Activated CD8-positive, alpha-beta T cell treated with anti-CD3 and anti-CD28 coated beads for 36 hours (primary cell): ENCODE measurements around the gene CATSPERZ. TPM values are rescaled to one million over a fixed set of nuclear protein-coding genes. Genes with fewer than 3 reads are reported as not detected.

Experiments used
- ATAC-seq: fragments of 200-7000 bp; cut with Tn5 transposase; one replicate; pipeline ENCODE4 v1.10.0; 2021; ENCODE audit warnings: mild to moderate bottlenecking, moderate library complexity
- CTCF ChIA-PET: fragments of 350-600 bp; sonication (Branson Sonifier 250); formaldehyde crosslinking; loops from one replicate; lab custom pipeline; 2021; ENCODE audit warnings: antibody characterized with exemption; lab: Charles Lee
- POLR2A ChIA-PET: fragments of 350-600 bp; sonication (Branson Sonifier 250); formaldehyde crosslinking; loops from one replicate; lab custom pipeline; 2021; ENCODE audit warnings: antibody characterized with exemption; lab: Charles Lee
- DNase-seq: peaks from one replicate; pipeline ENCODE4 v3.0.0-alpha.2; 2020
- H3K27ac Mint-ChIP-seq: one replicate; pipeline ENCODE4 v1.8.0; 2021; ENCODE audit warnings: mild to moderate bottlenecking, mixed read lengths
- H3K27me3 Mint-ChIP-seq: one replicate; pipeline ENCODE4 v1.8.0; 2021; ENCODE audit warnings: mixed read lengths
- H3K36me3 Mint-ChIP-seq: one replicate; pipeline ENCODE4 v1.8.0; 2021; ENCODE audit warnings: low read depth, mixed read lengths
- H3K4me1 Mint-ChIP-seq: one replicate; pipeline ENCODE4 v1.8.0; 2021; ENCODE audit warnings: low read depth, mixed read lengths
- H3K4me3 Mint-ChIP-seq: one replicate; pipeline ENCODE4 v1.8.0; 2021; ENCODE audit warnings: mild to moderate bottlenecking, moderate library complexity, mixed read lengths
- H3K9me3 Mint-ChIP-seq: one replicate; pipeline ENCODE4 v1.8.0; 2021; ENCODE audit warnings: mixed read lengths
- intact Hi-C: fragments of 100-400 bp; cut with micrococcal nuclease; formaldehyde crosslinking; loops from one replicate; pipeline ENCODE4 v1.10.0; 2022
- total RNA-seq, 2 experiments: library from RNA; stranded (reverse); gene quantifications; one replicate each; pipeline ENCODE4 v1.2.3, GENCODE V29; 2021
- TF ChIP-seq, protein P1 (sequence below): fragments of 200-600 bp; IDR thresholded peaks from one replicate; pipeline ENCODE4 v1.8.0; 2022; ENCODE audit warnings: antibody characterized with exemption, mild to moderate bottlenecking

The CATSPERZ gene
- total RNA-seq, 2 experiments from 2014 or later: 0.52 TPM; not detected in 1

DNA sequence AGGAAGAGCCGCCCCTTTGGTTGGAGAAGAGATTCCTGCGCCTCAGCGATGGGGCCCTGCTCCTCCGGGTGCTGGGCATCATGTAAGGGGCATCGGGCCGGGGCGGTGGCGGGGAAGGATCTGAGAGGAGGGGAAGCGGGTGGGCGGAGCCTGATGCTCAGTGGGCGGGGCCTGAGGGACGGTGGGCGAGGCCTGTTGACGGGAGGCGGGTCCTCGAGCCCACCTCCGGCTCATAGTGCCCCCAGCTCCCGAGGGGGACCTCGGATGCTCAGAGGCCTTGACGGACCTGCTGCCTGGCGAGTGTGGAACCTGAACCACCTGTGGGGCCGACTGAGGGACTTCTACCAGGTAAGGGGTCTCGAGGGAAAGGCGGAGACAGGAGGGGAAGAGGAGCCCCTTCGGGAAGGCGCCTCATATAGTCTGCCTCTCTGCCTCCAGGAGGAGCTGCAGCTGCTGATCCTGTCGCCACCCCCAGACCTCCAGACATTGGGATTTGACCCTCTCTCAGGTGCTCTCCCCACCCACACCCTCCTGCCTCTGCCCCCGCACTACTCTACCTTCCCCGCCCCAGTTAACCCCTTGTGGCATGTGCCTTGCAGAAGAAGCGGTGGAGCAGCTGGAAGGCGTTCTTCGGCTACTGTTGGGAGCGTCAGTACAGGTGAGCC, 40.6 kb downstream of the CATSPERZ start:
- Mint-ChIP-seq H3K27me3 (no peaks in the 10 kb centered on the region), H3K4me1 (peaks cover 38% of the 10 kb centered on the region), H3K27ac (peak overlapping the region; percentile 92), H3K36me3 (peaks cover 38% of the 10 kb centered on the region), H3K4me3 (peak overlapping the region; percentile 84), H3K9me3 (no peaks in the 10 kb centered on the region)
- ATAC-seq (peak; percentile 71), DNase-seq (peak; percentile 93)
- intact Hi-C loops: no loop called here
- TF ChIP-seq, protein P1, sequence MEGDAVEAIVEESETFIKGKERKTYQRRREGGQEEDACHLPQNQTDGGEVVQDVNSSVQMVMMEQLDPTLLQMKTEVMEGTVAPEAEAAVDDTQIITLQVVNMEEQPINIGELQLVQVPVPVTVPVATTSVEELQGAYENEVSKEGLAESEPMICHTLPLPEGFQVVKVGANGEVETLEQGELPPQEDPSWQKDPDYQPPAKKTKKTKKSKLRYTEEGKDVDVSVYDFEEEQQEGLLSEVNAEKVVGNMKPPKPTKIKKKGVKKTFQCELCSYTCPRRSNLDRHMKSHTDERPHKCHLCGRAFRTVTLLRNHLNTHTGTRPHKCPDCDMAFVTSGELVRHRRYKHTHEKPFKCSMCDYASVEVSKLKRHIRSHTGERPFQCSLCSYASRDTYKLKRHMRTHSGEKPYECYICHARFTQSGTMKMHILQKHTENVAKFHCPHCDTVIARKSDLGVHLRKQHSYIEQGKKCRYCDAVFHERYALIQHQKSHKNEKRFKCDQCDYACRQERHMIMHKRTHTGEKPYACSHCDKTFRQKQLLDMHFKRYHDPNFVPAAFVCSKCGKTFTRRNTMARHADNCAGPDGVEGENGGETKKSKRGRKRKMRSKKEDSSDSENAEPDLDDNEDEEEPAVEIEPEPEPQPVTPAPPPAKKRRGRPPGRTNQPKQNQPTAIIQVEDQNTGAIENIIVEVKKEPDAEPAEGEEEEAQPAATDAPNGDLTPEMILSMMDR: no peak
- CTCF ChIA-PET: interaction anchor here (0.7 to 8.1 kb wide), 5 partner anchors 9 to 312 kb away, joined by 3 to 75 read pairs (median 7); partner anchors contain the start of genes PRDX5, RPS6KA4 and TRMT112
- POLR2A ChIA-PET: interaction anchor here (0.7 to 1.8 kb wide), 10 partner anchors 9 to 793 kb away, joined by 3 to 9 read pairs (median 4); partner anchors contain the start of genes PRDX5 and TRMT112

DNA sequence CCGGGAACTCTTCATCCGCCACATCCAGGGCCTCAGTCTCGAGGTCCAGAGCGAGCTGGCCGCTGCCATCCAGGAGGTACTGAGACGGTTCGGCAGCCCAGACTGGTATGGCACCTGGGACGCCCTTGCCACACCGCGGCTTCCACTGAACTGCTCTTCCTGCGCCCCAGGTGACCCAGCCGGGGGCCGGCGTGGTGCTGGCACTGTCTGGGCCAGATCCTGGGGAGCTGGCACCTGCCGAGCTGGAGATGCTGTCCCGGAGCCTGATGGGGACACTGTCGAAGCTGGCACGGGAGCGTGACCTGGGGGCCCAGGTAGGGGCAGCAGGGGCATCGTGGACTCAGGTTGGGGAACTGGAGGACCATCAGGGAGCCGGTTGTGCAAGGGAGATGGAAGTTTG, 41.3 kb downstream of the CATSPERZ start:
- Mint-ChIP-seq H3K4me1 (peaks cover 36% of the 10 kb centered on the region), H3K4me3 (peak overlapping the region; percentile 84), H3K27me3 (no peaks in the 10 kb centered on the region), H3K9me3 (no peaks in the 10 kb centered on the region), H3K36me3 (peaks cover 40% of the 10 kb centered on the region), H3K27ac (no peak overlapping the region)
- ChIA-PET CTCF (interaction anchor here (0.7 to 8.1 kb wide), 6 partner anchors 9 to 311 kb away, joined by 3 to 75 read pairs (median 8); partner anchors contain the start of genes PRDX5, RPS6KA4 and TRMT112), POLR2A (interaction anchor here (0.7 to 4.9 kb wide), 8 partner anchors 8 to 792 kb away, joined by 3 to 19 read pairs (median 4); partner anchors contain the start of genes PRDX5 and TRMT112)
- intact Hi-C loops: no loop called here
- ATAC-seq (no peak), DNase-seq (no peak)
- TF ChIP-seq, protein P1: no peak

DNA sequence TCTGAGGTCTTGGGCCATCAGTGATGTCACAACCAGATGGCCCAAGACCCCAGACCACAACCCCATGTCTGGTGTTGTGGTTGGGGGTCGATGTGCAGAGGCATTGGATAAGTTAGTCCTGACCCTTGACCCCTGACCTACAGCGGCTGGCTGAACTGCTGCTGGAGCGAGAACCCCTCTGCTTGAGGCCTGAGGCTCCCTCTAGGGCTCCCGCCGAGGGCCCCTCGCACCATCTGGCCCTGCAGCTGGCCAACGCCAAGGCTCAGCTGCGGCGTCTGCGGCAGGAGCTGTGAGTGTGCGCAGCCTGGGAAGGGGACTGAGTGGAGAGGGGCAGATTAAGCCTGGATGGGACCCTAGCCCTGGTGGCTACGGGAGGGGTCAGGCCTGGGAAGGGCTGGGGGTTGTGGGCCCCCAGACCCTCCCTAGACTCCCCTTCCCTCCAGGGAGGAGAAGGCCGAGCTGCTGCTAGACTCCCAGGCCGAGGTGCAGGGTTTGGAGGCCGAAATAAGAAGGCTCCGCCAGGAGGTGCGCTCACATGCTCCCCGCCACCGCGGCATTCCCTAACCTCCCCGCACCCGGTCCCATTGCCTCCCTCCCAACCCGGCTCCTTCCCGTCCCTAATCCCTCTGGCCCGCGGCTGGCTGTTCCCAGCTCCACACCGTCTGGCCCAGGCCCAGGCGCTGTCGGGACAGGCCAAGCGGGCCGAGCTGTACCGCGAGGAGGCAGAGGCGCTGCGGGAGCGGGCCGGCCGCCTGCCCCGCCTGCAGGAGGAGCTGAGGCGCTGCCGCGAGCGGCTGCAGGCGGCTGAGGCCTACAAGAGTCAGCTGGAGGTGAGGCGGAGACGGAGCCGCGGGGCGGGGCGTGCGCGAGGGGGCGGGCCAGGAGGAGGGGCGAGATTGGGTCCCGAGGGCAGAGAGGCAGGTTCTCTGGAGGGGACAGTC, 42.0 kb downstream of the CATSPERZ start:
- TF ChIP-seq, protein P1: peak; percentile 44
- DNase-seq: peak; percentile 94
- intact Hi-C loops: no loop called here
- Mint-ChIP-seq H3K27ac (no peak overlapping the region), H3K27me3 (no peaks in the 10 kb centered on the region), H3K4me1 (peaks cover 36% of the 10 kb centered on the region), H3K9me3 (no peaks in the 10 kb centered on the region), H3K4me3 (peak overlapping the region; percentile 84), H3K36me3 (peaks cover 42% of the 10 kb centered on the region)
- ATAC-seq: peak; percentile 75
- POLR2A ChIA-PET: interaction anchor here (0.7 to 4.9 kb wide), 8 partner anchors 8 to 792 kb away, joined by 3 to 19 read pairs (median 3); partner anchors contain the start of gene FERMT3
- CTCF ChIA-PET: interaction anchor here (0.7 to 8.1 kb wide), 9 partner anchors 10 to 341 kb away, joined by 3 to 75 read pairs (median 5); partner anchors contain the start of genes CATSPERZ, PLCB3, PRDX5 and RPS6KA4

DNA sequence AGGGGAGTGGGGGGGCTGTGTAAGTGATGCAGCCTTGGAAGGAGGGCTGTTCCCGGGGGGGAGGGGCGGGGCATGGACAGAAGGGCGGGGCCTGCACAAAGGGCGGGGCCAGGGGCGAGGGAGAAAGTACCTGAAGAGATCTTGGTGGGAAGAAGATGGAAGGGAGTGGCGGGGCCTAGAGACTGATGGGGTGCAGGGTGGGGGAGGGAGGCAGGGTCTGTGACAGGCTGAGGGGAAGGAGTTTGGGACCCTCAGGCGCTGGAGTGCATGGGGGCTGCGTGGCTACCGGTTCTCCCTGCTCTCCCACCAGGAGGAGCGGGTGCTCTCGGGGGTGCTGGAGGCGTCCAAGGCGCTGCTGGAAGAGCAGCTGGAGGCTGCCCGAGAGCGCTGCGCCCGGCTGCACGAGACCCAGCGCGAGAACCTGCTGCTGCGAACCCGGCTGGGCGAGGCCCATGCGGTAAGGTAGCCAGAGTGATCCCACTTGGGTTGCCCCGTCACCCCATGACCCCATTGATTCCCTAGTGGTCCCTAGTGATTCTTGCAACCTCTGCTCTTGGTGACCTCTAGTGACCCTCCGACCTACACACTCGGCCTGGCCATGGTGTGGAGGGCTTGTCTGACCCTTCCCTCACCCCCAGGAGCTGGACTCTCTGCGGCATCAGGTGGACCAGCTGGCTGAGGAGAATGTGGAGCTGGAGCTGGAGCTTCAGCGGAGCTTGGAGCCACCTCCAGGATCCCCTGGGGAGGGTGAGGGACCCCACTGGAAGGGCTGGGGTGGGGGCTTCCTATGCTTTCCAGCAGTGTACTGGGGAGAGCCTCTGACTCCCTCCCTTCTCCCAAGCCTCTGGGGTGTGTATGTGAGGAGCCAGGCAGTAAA, 42.9 kb downstream of the CATSPERZ start:
- Mint-ChIP-seq H3K9me3 (no peaks in the 10 kb centered on the region), H3K4me1 (peaks cover 33% of the 10 kb centered on the region), H3K4me3 (no peak overlapping the region), H3K27me3 (no peaks in the 10 kb centered on the region), H3K36me3 (peaks cover 37% of the 10 kb centered on the region), H3K27ac (no peak overlapping the region)
- POLR2A ChIA-PET: interaction anchor here (0.9 to 4.9 kb wide), 5 partner anchors 7 to 136 kb away, joined by 3 to 19 read pairs (median 3); partner anchors contain the start of genes FERMT3, PRDX5 and TRMT112
- TF ChIP-seq, protein P1: no peak
- ATAC-seq (no peak), DNase-seq (no peak)
- intact Hi-C loops: no loop called here
- CTCF ChIA-PET: interaction anchor here (0.7 to 8.1 kb wide), 9 partner anchors 11 to 342 kb away, joined by 3 to 75 read pairs (median 5); partner anchors contain the start of genes CATSPERZ, PLCB3, PRDX5 and RPS6KA4
